IMR-90 (cell line): ENCODE measurements around the gene TMEM218. TPM values are rescaled to one million over a fixed set of nuclear protein-coding genes. Genes with fewer than 3 reads are reported as not detected.

ENCODE experiments used
- ATAC-seq: fragments of 200-7000 bp; cut with Tn5 transposase; 2 replicates; pipeline ENCODE4 v1.9.1; 2020; ENCODE audit warnings: low read depth, mild to moderate bottlenecking, moderate library complexity
- BruUV-seq: library from RNA; stranded (reverse); fragments of 400-500 nt; replicated peaks from 2 replicates; lab custom pipeline; 2021; lab: Mats Ljungman, UMichigan
- CTCF ChIA-PET: fragments of 300-600 bp; formaldehyde crosslinking; extraction: SDS; loops from one replicate; lab custom pipeline; 2021; ENCODE audit warnings: antibody characterized with exemption; lab: Yijun Ruan, JAX
- POLR2A ChIA-PET: fragments of 300-600 bp; sonication (Branson Sonifier 250); formaldehyde crosslinking; loops from one replicate; lab custom pipeline; 2022; ENCODE audit warnings: antibody characterized with exemption; ENCODE audit not compliant: unreplicated experiment; lab: Charles Lee
- DNase-seq: peaks from one replicate; pipeline ENCODE4 v3.0.0; 2013
- H2AFZ ChIP-seq: replicated peaks from 2 replicates; pipeline ENCODE3; 2013; ENCODE audit warnings: low read length, mild to moderate bottlenecking; ENCODE audit not compliant: poor library complexity
- H2AK5ac ChIP-seq: 2 replicates; pipeline ENCODE4 v1.6.1; 2013; ENCODE audit warnings: low read depth, low read length, inconsistent platforms
- H2AK9ac ChIP-seq: replicated peaks from 2 replicates; pipeline ENCODE3; 2013; ENCODE audit warnings: mild to moderate bottlenecking, low read depth, low read length, moderate library complexity; ENCODE audit not compliant: poor library complexity
- H2BK120ac ChIP-seq: 2 replicates; pipeline ENCODE4 v1.6.1; 2013; ENCODE audit warnings: low read depth, low read length, inconsistent platforms
- H2BK15ac ChIP-seq: 3 replicates; pipeline ENCODE4 v1.6.1; 2013; ENCODE audit warnings: low read depth, low read length, inconsistent platforms
- H2BK20ac ChIP-seq: 2 replicates; pipeline ENCODE4 v1.6.1; 2013; ENCODE audit warnings: low read depth, mild to moderate bottlenecking, inconsistent platforms, low read length, moderate library complexity
- H2BK5ac ChIP-seq: 2 replicates; pipeline ENCODE4 v1.6.1; 2013; ENCODE audit warnings: mild to moderate bottlenecking, low read depth, low read length, inconsistent platforms; ENCODE audit not compliant: poor library complexity, severe bottlenecking
- H3K14ac ChIP-seq: replicated peaks from 2 replicates; pipeline ENCODE4 v1.6.1; 2013; ENCODE audit warnings: low read depth, low read length, inconsistent platforms
- H3K18ac ChIP-seq: 2 replicates; pipeline ENCODE4 v1.6.1; 2013; ENCODE audit warnings: low read depth, low read length, control low read depth
- H3K23ac ChIP-seq: 2 replicates; pipeline ENCODE4 v1.6.1; 2013; ENCODE audit warnings: low read depth, low read length, inconsistent platforms
- H3K27ac ChIP-seq: 2 replicates; pipeline ENCODE4 v1.5.1; 2013; ENCODE audit warnings: mild to moderate bottlenecking, control low read depth, low read length; ENCODE audit not compliant: insufficient read depth
- H3K27me3 ChIP-seq: 2 replicates; pipeline ENCODE4 v1.6.1; 2013; ENCODE audit warnings: low read length; ENCODE audit not compliant: control insufficient read depth, insufficient read depth
- H3K36me3 ChIP-seq: 2 replicates; pipeline ENCODE4 v1.6.1; 2013; ENCODE audit warnings: low read length, mixed read lengths; ENCODE audit not compliant: control insufficient read depth, insufficient read depth
- H3K4ac ChIP-seq: 2 replicates; pipeline ENCODE4 v1.6.1; 2013; ENCODE audit warnings: low read depth, low read length, inconsistent platforms
- H3K4me1 ChIP-seq: 2 replicates; pipeline ENCODE4 v1.6.1; 2013; ENCODE audit warnings: low read length, mixed read lengths; ENCODE audit not compliant: control insufficient read depth, insufficient read depth
- H3K4me2 ChIP-seq: 2 replicates; pipeline ENCODE4 v1.6.1; 2013; ENCODE audit warnings: low read depth, mild to moderate bottlenecking, control low read depth, low read length, moderate library complexity
- H3K4me3 ChIP-seq: 2 replicates; pipeline ENCODE4 v1.5.1; 2013; ENCODE audit warnings: low read depth, mild to moderate bottlenecking, control low read depth, low read length, moderate library complexity; ENCODE audit not compliant: insufficient read depth
- H3K56ac ChIP-seq: 2 replicates; pipeline ENCODE4 v1.6.1; 2013; ENCODE audit warnings: low read length, inconsistent platforms; ENCODE audit not compliant: insufficient read depth; ENCODE audit errors: extremely low read depth
- H3K79me1 ChIP-seq, 2 experiments: 2 replicates each; pipeline ENCODE4 v1.6.1; 2013; ENCODE audit warnings: low read length in 2 of 2, inconsistent platforms in 1 of 2, low read depth in 1 of 2
- H3K9ac ChIP-seq: 2 replicates; pipeline ENCODE4 v1.6.1; 2013; ENCODE audit warnings: low read depth, low read length, control low read depth
- H3K9me1 ChIP-seq: 2 replicates; pipeline ENCODE4 v1.6.1; 2013; ENCODE audit warnings: low read length, inconsistent platforms; ENCODE audit not compliant: insufficient read depth
- H3K9me3 ChIP-seq: 2 replicates; pipeline ENCODE4 v1.6.1; 2013; ENCODE audit warnings: low read length; ENCODE audit not compliant: control insufficient read depth, insufficient read depth
- H4K20me1 ChIP-seq: 2 replicates; pipeline ENCODE4 v1.6.1; 2013; ENCODE audit warnings: low read length, inconsistent platforms; ENCODE audit not compliant: insufficient read depth
- H4K5ac ChIP-seq: 2 replicates; pipeline ENCODE4 v1.6.1; 2013; ENCODE audit warnings: mild to moderate bottlenecking, low read depth, low read length, control low read depth
- H4K8ac ChIP-seq, 2 experiments: 2 replicates each; pipeline ENCODE4 v1.6.1; 2013; ENCODE audit warnings: low read depth in 2 of 2, low read length in 2 of 2, control low read depth in 1 of 2, inconsistent platforms in 1 of 2
- H4K91ac ChIP-seq: 2 replicates; pipeline ENCODE4 v1.6.1; 2013; ENCODE audit warnings: low read depth, low read length, inconsistent platforms; ENCODE audit not compliant: insufficient read depth
- BHLHE40 ChIP-seq: fragments of 150-350 bp; IDR thresholded peaks from 2 replicates; pipeline ENCODE4 v1.6.1; 2016; ENCODE audit warnings: mild to moderate bottlenecking, low read depth, low read length
- CTCF ChIP-seq: conservative IDR thresholded peaks from 2 replicates; pipeline ENCODE4 v1.5.1; 2012; ENCODE audit warnings: mild to moderate bottlenecking, low read depth, low read length, improper control_type of control experiment
- ELK1 ChIP-seq: fragments of 150-350 bp; IDR thresholded peaks from 2 replicates; pipeline ENCODE4 v1.6.1; 2016; ENCODE audit warnings: low read depth, mild to moderate bottlenecking, low read length, moderate library complexity, borderline replicate concordance
- MAFK ChIP-seq: IDR thresholded peaks from 2 replicates; pipeline ENCODE4 v1.6.1; 2012; ENCODE audit warnings: low read depth, low read length, improper control_type of control experiment
- MAZ ChIP-seq: IDR thresholded peaks from 2 replicates; pipeline ENCODE4 v1.6.1; 2012; ENCODE audit warnings: low read depth, mild to moderate bottlenecking, low read length, improper control_type of control experiment, moderate library complexity, borderline replicate concordance
- MXI1 ChIP-seq: IDR thresholded peaks from 2 replicates; pipeline ENCODE4 v1.6.1; 2012; ENCODE audit warnings: low read depth, mild to moderate bottlenecking, low read length, moderate library complexity, borderline replicate concordance
- NFE2L2 ChIP-seq: fragments of 150-350 bp; IDR thresholded peaks from 2 replicates; pipeline ENCODE4 v1.6.1; 2016; ENCODE audit warnings: low read depth, mild to moderate bottlenecking, low read length
- RCOR1 ChIP-seq: IDR thresholded peaks from 2 replicates; pipeline ENCODE4 v1.6.1; 2012; ENCODE audit warnings: mild to moderate bottlenecking, low read length, improper control_type of control experiment; ENCODE audit not compliant: insufficient replicate concordance
- RFX5 ChIP-seq: IDR thresholded peaks from 2 replicates; pipeline ENCODE4 v1.8.0; 2012; ENCODE audit warnings: low read depth, mild to moderate bottlenecking, low read length, moderate library complexity
- SMC3 ChIP-seq: fragments of 150-350 bp; IDR thresholded peaks from 2 replicates; pipeline ENCODE4 v1.6.1; 2016; ENCODE audit warnings: low read depth, mild to moderate bottlenecking, antibody characterized with exemption, low read length, moderate library complexity
- USF2 ChIP-seq: fragments of 150-350 bp; IDR thresholded peaks from 2 replicates; pipeline ENCODE4 v1.6.1; 2017; ENCODE audit warnings: mild to moderate bottlenecking, antibody characterized with exemption, low read length, low read depth
- WGBS, 2 experiments: methylation state at CpG; one replicate each; pipeline versions ENCODE4 v1.1.5 to v1.1.7; 2013; ENCODE audit warnings: missing lambda C conversion rate in 2 of 2; ENCODE audit not compliant: insufficient read length in 1 of 2; ENCODE audit errors: extremely low coverage in 2 of 2; 5-methylcytosine and 5-hydroxymethylcytosine counted together
- dilution Hi-C: fragments of 300-500 bp; cut with HindIII; formaldehyde crosslinking; loops from one replicate; pipeline ENCODE4 v1.14.3; 2018; ENCODE audit warnings: low sequenced_read_pairs; ENCODE audit not compliant: unreplicated experiment
- in situ Hi-C: fragments of 300-500 bp; cut with MboI; formaldehyde crosslinking; loops from 3 replicates; pipeline ENCODE4 v1.14.3; 2019; ENCODE audit warnings: low sequenced_read_pairs, inconsistent platforms, mixed read lengths
- intact Hi-C: fragments of 100-400 bp; cut with micrococcal nuclease; formaldehyde crosslinking; loops from 2 replicates; pipeline ENCODE4 v1.10.0; 2022
- polyA plus RNA-seq, 3 experiments: library from polyadenylated mRNA; depleted of rRNA; stranded (reverse); fragments of >200 nt; gene quantifications; 2 replicates each; pipeline ENCODE4 v1.2.3, GENCODE V29; 2012; ENCODE audit warnings: low replicate concordance in 1 of 3
- total RNA-seq: library from RNA; depleted of rRNA; stranded (reverse); fragments of >200 nt; gene quantifications from 2 replicates; pipeline ENCODE4 v1.2.3, GENCODE V29; 2012

TMEM218 gene
- total and polyA plus RNA-seq, 2 of the 4 experiments (the other 2 are of a cell fraction): 19.4 to 23.0 TPM

GRCh38 chr11:125156346-125157117, 45.1 kb upstream of the TMEM218 start:
- Histone ChIP-seq H3K9ac (no peak overlapping the region), H3K4me3 (no peak overlapping the region), H3K23ac (no peak overlapping the region), H3K18ac (no peak overlapping the region), H3K27ac (no peak overlapping the region), H3K27me3 (peaks cover 45% of the 10 kb centered on the region), H3K14ac (no peak overlapping the region), H3K4ac (no peak overlapping the region), H2BK20ac (no peak overlapping the region), H3K4me2 (no peak overlapping the region), H3K36me3 (no peaks in the 10 kb centered on the region), H3K9me1 (no peaks in the 10 kb centered on the region; the same call in 1 of the 2 replicates), H2BK5ac (no peak overlapping the region), H4K8ac (no peak overlapping the region), H3K4me1 (no peaks in the 10 kb centered on the region), H2BK15ac (no peak overlapping the region), H4K91ac (no peak overlapping the region), H4K5ac (no peak overlapping the region), H2AK5ac (no peak overlapping the region), H2AFZ (no peak overlapping the region), H2AK9ac (no peak overlapping the region), H3K9me3 (no peaks in the 10 kb centered on the region), H3K79me1 (no peaks in the 10 kb centered on the region), H3K56ac (no peak overlapping the region), H4K20me1 (no peaks in the 10 kb centered on the region), H2BK120ac (no peak overlapping the region)
- no peak for ATAC-seq
- WGBS, 2 experiments: no CpG with 5 or more reads among the region's 8 CpGs
- no peak for TF ChIP-seq MAZ
- TF ChIP-seq NFE2L2: no peak
- no peak for TF ChIP-seq BHLHE40
- no peak for TF ChIP-seq MXI1
- TF ChIP-seq RCOR1: no peak
- no peak for TF ChIP-seq SMC3
- TF ChIP-seq ELK1: no peak
- TF ChIP-seq USF2: no peak
- no peak for TF ChIP-seq CTCF
- TF ChIP-seq RFX5: no peak
- no peak for TF ChIP-seq MAFK
- in situ Hi-C loops (no loop called here), intact Hi-C loops (no loop called here), dilution Hi-C loops (no loop called here)
- BruUV-seq: no TSS peak
- ChIA-PET CTCF (no interaction called here), POLR2A (no interaction called here)
- no peak for DNase-seq
